NCI-H187 (cell line): ENCODE results near the gene MC5R.
"Not testable (repeated sequence)": the region's sequence is repeated elsewhere in the genome, so short reads cannot be mapped to it uniquely, and the experiment has no call there.

Experiments
- DNase-seq, 2 experiments: peaks; one replicate each; lab custom pipeline; 2025; lab: John Stamatoyannopoulos, UW

Gene MC5R

DNA sequence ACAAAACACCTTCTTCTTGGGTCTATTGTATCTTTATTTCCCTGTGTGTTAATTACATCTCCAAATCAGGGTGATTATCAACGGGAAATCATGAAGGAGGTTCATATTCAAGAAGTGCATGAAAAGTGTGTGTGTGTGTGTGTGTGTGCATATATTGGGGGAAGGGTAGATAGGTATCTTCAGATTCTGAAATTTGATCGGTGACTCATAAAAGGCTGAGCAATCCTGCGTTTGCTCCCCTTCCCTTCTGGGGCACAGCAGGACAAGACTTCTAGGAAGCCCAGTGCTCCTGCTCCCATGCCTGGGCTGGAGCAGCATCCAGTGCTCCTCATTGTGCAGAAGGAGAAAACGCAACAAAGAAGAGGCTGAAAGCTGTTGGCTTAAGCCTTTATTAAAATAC is 25.8 kb downstream of the MC5R start:
- DNase-seq = no peak

DNA sequence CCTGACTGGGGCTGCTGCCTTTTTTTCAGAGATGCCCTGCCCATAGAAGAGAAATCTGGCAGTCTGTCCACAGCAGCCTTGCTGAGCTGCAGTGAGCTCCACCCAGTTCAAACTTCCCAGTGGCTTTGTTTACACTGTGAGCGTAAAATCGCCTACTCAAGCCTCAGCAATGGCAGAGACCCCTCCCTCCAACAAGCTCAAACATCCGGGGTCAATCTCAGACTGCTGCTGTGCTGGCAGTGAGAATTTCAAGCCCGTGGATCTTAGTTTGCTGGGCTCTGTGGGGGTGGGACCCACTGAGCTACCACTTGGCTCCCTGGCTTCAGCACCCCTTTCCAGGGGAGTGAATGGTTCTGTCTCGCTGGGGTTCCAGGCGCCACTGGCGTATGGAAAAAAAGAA is 38.9 kb downstream of the MC5R start:
- not testable (repeated sequence) for DNase-seq

DNA sequence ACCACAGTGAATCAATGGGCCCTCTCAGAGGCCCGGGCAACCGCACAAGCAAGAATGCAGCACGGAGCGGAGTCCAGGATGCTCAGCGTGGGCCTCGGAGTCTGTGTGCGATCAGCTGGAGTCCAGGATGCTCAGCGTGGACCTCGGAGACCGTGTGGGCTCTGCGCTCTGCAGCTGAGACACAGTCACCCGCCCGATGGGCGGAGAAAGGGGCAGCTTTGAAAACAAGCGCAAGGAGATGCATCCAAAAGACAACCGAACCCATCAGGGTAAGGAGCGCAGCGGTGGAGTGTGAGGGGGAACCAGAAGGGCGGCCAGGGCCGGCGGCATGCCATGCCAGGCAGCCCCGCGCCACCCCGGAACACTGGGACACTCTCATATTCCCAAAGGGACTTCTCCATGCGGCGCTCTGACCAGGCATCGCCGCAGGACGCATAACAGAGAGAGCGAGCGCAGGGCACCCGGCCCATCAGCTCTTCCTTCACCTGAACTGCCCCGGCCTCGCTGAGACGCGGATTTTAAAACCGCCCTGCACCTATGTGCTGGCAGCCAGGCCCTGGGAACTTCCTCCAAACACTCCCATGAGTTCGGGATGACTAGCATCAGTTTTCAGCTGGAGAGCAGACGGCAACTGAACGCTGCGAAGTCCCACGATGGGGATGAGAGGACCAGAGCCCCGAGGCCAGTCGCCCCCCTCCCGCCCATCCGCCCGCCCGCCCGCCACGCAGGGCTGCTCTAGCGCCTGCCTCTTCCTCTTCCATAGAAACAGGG is 44.7 kb downstream of the MC5R start:
- DNase-seq = no peak

DNA sequence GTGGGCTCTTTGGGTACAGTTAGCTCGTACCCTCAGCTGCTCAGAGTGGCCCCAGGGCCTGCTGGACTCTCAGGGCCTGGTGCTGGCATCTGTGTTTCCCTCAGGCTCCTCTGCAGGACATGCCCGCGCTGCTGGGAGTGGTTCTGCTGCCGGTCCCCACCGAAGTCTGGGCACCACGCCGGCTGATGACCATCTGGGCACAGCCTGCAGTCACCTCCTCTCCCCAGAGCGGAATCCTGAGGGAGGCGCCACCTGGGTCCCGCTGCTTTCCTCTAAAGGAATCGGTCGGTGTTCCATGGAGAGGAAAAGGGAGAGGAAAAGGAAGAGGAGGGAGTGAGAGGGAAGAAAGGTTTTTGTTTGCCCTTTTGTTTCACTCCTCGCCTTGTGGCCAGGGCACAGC is 47.8 kb downstream of the MC5R start:
- no peak for DNase-seq

DNA sequence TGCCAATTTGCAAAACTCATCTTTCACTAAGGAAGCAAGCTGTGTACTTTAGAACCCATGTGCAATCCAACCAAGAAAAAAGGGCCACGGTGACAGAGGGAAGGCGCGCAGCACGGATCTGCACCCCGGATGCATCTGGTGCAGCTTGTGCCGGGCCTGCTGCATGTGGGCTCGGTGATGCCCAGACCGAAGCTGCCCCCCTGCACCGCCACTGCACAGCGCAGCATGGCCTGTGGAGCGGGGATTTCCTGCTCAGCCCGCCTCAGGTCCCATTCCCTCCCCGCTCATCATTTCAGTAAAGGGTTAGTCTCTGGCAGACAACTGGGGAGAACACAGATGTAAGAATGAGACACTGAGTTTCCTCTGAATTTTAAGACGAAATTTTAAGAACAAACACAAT is 48.4 kb downstream of the MC5R start:
- DNase-seq = no peak

DNA sequence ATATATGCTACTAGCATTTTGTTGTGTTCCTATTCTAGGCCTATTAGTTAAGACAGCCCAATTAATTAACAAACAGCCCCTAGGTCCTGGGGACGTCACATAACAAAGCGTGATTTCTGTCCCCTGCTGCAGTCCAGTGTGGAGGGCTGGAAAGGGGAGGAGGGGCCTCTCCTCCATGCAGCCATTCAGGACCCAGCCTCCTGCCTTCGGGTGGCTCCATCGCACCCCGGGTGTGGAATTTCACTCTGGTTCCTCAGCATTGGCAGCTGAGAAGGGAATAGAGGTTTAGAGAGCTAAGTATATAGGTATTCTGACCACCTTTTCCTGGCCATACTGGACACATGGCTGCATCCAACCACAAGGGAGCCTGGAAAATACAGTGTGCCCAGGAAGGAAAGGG is 49.0 kb downstream of the MC5R start:
- DNase-seq = no peak

GRCh38 chr18:13874558-13874957 is 50.6 kb downstream of the MC5R start:
- DNase-seq = no peak
